ENCODE measurements around the gene TTC33.
"Not testable (repeated sequence)": the region's sequence is repeated elsewhere in the genome, so short reads cannot be mapped to it uniquely, and the experiment has no call there.

DNA sequence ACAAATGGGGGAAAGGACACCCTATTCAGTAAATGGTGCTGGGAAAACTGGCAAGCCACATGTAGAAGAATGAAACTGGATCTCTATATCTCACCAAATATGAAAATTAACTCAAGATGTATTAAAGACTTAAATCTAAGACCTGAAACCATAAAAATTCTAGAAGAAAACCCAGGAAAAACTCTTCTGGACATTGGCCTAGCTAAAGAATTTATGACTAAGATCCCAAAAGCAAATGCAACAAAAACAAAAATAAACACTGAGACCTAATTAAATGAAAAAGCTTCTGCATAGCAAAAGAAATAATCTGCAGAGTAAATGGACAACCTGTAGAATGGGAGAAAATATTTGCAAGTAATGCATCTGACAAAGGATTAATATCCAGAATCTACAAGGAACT is 99.7 kb downstream of the TTC33 start:
- not testable (repeated sequence) for TF ChIP-seq YY1 (IDR thresholded peaks at IDR 0.05; ENCODE audit: insufficient read depth, insufficient read length); ZNF274 (IDR thresholded peaks at IDR 0.05; ENCODE audit: low read depth, low read length); SUZ12 (IDR thresholded peaks at IDR 0.05; ENCODE audit: extremely low read depth, insufficient read depth, insufficient read length)

Data from NT2/D1 (cell line).